ENCODE measurements around the gene PALLD.

The PALLD gene

DNA sequence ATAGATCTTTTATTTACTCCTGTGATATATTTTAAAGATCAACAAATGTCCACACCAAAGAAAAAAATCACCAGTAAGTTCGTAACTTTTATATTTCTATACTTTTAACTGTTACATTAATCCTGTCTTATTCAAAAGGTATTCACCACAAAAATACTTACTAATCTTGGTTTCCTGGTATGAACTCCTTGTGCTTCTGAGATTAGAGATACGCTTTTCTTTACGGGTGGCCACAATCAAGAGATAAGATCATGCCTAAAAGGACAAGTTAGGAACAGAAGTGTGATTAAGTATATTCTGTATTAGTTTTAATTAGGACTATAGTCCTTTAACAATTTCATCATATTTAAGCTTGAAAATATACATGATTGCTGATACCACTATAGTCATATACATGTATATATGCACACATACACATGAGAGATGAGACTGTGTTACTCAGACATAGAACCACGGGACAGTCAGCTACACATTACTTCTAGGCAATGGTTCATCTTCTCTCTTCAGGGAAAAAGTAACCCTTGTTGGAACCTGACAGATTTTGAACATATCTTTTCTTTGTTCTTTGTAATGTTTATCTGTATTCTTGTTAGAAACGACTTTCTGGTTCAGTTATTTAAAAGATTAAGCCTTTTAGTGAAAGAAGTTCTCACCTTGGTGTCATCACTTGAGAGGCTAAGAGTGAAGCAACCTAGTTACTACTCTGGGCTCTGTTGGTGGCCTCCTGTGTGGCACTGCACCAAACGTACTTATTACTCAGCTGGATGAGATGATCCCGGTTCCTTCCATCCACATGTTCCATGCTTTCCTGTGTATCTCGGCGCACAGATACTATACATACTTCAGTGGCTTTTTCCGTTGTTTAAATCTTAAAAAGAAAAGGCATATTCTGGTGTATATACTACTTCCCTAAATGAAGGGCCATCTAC lies 367.1 kb downstream of the PALLD start:
- no peak for DNase-seq

DNA sequence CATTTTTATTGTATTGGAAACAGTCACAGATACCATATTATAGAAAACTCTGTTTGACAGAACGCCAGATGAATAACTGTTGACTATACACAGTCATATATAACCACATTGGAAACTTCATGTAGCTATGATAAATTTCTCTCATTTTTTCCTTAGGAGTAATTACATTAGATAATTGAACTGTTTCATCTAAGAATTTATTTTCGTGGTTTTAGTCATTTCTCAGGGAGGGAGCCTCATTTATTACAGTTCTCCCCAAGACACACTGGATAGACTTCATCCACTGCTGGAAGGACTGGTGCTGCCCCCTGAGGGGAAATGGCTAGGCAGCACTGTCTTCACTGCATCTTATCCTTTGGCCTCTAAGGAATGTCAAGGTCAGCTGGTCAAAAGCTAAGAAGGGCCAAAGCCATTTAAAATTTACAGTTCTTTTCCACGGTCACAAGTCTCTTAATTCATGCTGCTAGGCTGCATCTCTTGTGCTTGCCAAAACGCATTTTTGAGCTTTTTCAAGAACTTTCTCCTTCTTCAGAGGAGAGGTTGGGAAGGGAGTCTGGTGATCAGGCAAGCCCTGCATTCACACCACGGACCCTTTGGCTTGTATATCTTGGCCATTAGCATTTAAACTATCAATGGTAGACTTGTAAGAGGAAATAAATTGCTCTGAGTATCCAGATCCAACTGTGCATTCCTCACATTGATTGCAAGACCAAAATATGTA lies 368.1 kb downstream of the PALLD start:
- DNase-seq: no peak

GRCh38 chr4:168865854-168866253 lies 369.0 kb downstream of the PALLD start:
- no peak for DNase-seq

GRCh38 chr4:168866635-168867034 lies 369.8 kb downstream of the PALLD start:
- no peak for DNase-seq

- no peak for DNase-seq
These were observed 370.3 kb downstream of the PALLD start for GRCh38 chr4:168867128-168867527.

DNA sequence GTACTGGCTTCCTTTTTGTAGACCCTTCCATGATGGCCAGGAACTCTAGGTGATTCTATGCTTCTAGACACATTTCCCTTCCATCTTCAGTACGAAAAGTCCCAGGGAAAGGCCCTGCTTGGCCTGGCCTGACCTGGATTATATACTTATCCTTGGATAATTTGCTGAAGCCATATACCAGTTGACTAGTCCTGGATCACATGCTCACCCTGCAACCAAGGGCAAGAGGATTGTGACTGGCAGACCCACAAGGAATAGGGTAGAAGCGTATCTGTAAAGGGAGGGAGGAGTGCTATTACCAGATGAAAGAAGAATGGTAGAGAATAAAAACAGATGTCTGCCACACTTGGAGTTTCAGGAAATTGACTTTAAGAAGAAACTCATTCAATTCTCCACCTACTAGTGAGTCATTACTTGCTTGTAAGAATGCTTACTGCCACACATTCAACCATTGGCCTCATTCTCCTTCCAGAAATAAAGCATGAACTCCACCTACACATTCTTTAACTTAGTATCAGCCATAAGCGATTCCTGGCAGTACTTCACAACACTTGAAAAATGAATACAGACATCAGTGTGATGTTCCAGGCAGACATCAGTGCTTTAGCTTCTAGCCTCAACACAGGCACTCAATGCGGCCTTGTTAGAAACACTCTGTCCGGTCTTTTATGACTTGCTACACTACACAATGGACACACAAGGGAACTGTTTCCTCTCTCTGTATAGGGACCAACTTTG lies 371.4 kb downstream of the PALLD start:
- DNase-seq: no peak

GRCh38 chr4:168868802-168869201 lies 371.9 kb downstream of the PALLD start:
- DNase-seq: no peak

- no peak for DNase-seq
These were observed 373.2 kb downstream of the PALLD start for GRCh38 chr4:168870004-168870403.

DNA sequence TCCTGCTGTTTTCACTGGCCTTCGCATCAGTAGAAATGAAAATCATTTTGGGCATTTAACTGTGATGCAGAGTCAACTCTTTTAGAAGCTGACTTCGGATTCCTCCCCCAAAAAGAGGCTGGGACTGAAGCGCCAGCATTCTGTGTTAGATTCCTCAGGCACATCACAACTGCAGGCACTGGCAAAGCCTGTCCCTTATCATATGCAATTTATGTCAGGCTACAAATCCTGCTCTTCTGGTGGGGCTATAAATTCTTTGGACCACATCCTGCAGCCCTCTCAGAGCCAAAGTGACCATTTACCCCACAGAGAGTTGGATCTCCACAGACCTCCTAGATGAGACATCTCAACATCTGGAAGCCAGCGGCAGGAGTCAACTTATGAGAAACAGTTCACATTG lies 374.8 kb downstream of the PALLD start:
- DNase-seq: no peak

DNA sequence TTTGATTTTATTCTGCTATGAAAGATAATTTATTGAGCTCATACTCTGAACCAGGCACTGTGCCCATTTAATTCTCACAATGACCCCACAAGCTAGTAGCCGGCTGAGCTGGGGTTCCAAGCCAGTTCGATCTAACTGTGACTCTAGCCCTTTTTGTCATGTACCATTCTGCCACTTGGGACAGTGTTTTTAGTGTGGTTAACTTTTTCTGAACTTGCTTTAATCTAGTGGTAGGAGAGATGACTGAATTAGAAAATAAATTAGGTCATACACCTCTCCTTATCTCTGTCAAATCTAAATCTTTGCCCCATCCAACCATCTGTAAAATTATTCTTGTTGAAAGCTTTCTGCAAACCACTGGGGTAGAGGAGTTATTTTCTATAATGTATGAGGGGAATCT lies 377.2 kb downstream of the PALLD start:
- DNase-seq: no peak

GRCh38 chr4:168876106-168876505 lies 379.3 kb downstream of the PALLD start:
- DNase-seq: no peak

DNA sequence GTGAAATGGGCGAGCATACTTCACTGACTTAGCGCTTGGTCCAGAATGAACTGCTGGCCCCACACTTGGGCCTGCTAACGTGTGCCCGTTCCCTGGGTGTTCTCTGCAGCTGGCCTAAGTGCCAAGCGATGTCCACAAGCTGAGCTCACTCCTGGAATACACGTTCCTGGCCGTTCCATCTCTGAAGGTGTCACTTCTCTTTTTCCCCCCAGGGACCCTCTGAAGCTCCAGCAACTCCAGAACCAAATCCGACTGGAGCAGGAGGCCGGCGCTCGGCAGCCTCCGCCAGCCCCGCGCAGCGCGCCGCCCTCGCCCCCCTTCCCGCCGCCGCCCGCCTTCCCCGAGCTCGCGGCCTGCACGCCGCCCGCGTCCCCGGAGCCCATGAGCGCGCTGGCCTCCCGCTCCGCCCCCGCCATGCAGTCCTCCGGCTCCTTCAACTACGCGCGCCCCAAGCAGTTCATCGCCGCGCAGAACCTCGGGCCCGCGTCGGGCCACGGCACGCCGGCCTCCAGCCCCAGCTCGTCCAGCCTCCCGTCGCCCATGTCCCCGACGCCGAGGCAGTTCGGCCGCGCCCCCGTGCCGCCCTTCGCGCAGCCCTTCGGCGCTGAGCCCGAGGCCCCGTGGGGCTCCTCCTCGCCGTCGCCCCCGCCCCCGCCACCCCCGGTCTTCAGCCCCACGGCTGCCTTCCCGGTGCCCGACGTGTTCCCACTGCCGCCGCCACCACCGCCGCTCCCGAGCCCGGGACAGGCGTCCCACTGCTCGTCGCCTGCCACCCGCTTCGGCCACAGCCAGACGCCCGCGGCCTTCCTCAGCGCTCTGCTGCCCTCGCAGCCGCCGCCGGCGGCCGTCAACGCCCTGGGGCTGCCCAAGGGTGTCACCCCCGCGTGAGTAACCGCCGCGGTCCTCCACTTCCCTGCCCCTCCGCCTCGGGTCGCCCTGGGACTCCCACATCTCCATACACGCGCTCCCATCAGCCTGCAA lies 380.9 kb downstream of the PALLD start:
- DNase-seq: no peak

DNA sequence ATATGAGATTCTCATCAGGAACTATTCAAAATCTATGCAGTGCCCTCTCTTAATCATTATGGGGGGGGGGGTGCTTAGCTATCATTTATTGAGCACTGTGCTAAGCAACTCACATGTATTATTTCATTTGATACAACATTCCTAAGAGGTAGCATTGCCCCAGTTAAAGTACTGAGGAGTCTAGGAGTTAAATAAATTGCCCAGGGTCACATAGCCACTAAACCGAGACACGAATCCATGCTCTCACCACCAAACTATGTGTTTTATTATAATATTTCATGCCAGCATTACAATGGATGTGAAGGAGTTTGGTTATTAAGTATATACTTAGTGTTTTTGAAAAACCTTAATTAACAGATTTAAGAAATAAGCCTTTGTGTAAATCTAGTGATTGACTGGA lies 381.8 kb downstream of the PALLD start:
- DNase-seq: no peak

DNA sequence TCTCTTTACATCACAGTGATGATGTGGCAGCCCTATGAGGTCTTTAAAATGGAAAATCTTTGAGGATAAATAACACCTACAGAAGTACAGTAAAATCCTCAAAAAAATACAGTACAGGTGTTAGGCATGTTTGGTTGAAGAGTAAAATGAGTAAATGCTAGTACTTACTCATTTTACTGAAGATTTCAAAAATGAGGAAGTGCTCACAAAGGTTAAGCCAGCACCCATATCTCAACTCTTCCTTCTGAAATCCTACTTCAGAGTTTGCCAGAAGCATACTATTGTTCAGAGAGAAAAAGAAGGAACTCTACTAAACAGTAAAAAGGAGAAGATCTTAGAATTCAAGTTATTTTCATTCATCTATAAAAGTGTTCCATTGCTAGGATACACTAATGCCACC lies 382.3 kb downstream of the PALLD start:
- DNase-seq: no peak

DNA sequence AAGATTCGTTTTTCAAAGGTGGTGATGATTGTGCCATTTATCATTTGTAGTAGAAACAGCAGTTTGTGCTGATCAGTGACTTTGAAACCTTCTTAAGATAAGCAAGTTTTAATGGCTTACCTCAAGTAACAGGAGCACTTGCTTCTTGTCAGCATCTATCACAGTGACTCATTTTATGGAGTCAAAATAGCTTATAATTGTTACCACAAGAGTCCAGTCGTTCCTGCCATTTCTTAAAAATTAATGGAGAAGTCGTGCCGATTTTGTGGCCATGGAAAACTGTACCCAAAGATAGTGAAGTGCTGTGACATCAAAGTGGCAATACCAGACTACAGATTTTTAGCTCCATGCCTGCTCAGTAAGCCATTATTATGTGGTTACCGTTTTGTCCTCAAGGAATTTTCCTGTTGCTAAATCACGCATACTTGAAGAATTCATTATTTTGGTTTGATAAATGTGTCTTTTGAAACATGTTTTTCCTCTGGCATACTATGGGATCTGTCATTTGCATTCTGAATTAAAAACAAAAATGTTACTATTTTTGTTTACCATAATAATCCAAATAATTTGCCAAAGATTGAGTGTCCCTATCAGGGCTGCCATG lies 383.3 kb downstream of the PALLD start:
- no peak for DNase-seq

GRCh38 chr4:168880811-168881595 lies 384.2 kb downstream of the PALLD start:
- DNase-seq: no peak

DNA sequence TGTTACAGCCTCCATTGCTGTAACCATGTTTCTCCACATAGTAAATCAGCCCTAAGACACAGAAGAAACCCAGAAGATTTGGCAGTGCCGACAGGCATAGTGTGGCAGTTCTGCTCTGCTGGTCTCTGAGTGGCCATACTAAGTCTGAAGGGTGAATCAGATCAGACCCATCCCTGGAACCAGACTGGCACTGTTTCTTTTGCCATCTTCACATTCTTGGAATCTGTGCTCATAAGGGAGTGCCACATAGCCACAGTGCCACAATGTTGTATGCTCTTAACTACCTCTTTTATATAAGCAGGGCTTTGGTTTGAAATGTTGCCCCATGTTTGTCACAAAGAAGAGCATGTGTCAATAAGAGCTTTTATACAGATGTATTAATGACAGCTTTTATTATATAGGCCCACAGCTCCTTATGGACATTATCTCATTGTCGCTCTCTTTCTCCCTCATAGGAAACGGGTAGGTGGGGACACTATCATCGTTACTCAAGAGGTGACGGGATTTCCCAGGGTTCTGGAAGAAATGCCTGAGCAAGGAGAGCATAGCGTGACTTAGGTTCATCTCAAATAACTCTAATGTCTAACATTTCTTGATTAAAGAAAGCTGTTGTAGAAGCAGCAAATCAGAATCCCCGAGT lies 385.0 kb downstream of the PALLD start:
- DNase-seq: no peak

DNA sequence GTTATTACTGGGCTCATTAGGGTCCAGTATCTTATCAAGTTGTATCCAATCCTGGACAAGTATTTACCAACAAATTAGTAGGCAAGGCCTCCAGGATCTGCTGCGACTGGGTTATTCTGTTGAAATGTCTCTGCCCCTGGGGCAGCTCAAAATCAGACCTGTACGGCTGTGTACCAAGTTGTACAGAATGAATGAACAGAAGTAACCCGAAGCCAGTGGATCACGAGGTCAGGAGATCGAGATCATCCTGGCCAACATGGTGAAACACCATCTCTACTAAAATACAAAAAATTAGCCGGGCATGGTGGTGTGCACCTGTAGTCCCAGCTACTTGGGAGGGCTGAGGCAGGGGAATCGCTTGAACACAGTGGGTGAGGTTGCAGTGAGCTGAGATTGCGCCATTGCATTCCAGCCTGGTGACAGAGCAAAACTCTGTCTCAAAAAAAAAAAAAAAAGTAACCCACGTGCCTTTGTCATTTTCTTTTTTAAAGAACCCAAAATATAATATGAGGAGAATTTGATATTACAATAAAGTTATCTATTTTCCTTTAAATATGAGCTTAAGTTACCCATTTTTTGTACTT lies 385.9 kb downstream of the PALLD start:
- no peak for DNase-seq

- DNase-seq: no peak
These were observed 386.7 kb downstream of the PALLD start for GRCh38 chr4:168883513-168883912.

Data from activated CD4-positive, alpha-beta T cell treated with anti-CD3 and anti-CD28 coated beads for 1 hour (primary cell).